B cell (primary cell): ENCODE measurements around the gene LHFPL6. TPM values are rescaled to one million over a fixed set of nuclear protein-coding genes. Genes with fewer than 3 reads are reported as not detected.

Experiments
- ATAC-seq: fragments of 200-7000 bp; cut with Tn5 transposase; one replicate; pipeline ENCODE4 v1.10.0; 2021; ENCODE audit warnings: low read depth, mild to moderate bottlenecking, moderate number of reproducible peaks, moderate library complexity
- CTCF ChIA-PET: fragments of 350-600 bp; sonication (Branson Sonifier 250); formaldehyde crosslinking; loops from one replicate; lab custom pipeline; 2021; ENCODE audit warnings: antibody characterized with exemption, inconsistent platforms; lab: Charles Lee
- POLR2A ChIA-PET: fragments of 350-600 bp; sonication (Branson Sonifier 250); formaldehyde crosslinking; loops from one replicate; lab custom pipeline; 2021; ENCODE audit warnings: antibody characterized with exemption; lab: Charles Lee
- DNase-seq: peaks from one replicate; pipeline ENCODE4 v3.0.0; 2013
- H2AFZ ChIP-seq: 2 replicates; pipeline ENCODE4 v1.6.1; 2012; ENCODE audit warnings: mild to moderate bottlenecking, low read depth, low read length; ENCODE audit not compliant: insufficient read depth, poor library complexity, severe bottlenecking
- H3K27ac ChIP-seq, 2 donors: 1 replicate in 1 of 2; 2 replicates in 1 of 2; pipeline ENCODE4 v1.5.1; 2012 to 2013; ENCODE audit warnings: low read length in 2 of 2, mild to moderate bottlenecking in 2 of 2, moderate library complexity in 1 of 2
- H3K27me3 ChIP-seq, 4 experiments: fragments of 200-600 bp in 1 of 4; sonication (generic) in 1 of 4; replicated peaks in 1 of 4; 1 replicate in 2 of 4; 2 replicates in 2 of 4; pipeline versions ENCODE4 v1.6.1 to v1.7.0; 2013 to 2016; ENCODE audit warnings: low read length in 3 of 4, mild to moderate bottlenecking in 2 of 4, mixed read lengths in 1 of 4, moderate library complexity in 1 of 4; ENCODE audit not compliant: insufficient read depth in 4 of 4, control insufficient read depth in 3 of 4; ENCODE audit errors: control extremely low read depth in 1 of 4
- H3K36me3 ChIP-seq, 2 experiments: replicated peaks in 1 of 2; 1 replicate in 1 of 2; 2 replicates in 1 of 2; pipeline versions ENCODE4 v1.6.1 to v1.7.1; 2013; ENCODE audit warnings: low read length in 1 of 2; ENCODE audit not compliant: insufficient read depth in 2 of 2, control insufficient read depth in 1 of 2; ENCODE audit errors: control extremely low read depth in 1 of 2, extremely low read depth in 1 of 2
- H3K4me1 ChIP-seq, 2 donors: fragments of 200-600 bp in 1 of 2; sonication (generic) in 1 of 2; 1 replicate in 1 of 2; 2 replicates in 1 of 2; pipeline versions ENCODE4 v1.5.1 to v1.6.1; 2013 to 2017; ENCODE audit warnings: low read length in 2 of 2; ENCODE audit not compliant: control insufficient read depth in 2 of 2, insufficient read depth in 2 of 2
- H3K4me2 ChIP-seq: replicated peaks from 2 replicates; pipeline ENCODE3; 2012; ENCODE audit warnings: mild to moderate bottlenecking, low read depth, low read length; ENCODE audit not compliant: poor library complexity, severe bottlenecking
- H3K4me3 ChIP-seq, 5 experiments: fragments of 200-600 bp in 1 of 5; sonication (generic) in 1 of 5; 1 replicate in 3 of 5; 2 replicates in 2 of 5; pipeline versions ENCODE4 v1.5.1 to v1.7.0; 2011 to 2016; ENCODE audit warnings: low read length in 4 of 5, mild to moderate bottlenecking in 4 of 5, low read depth in 2 of 5, control low read depth in 1 of 5, moderate library complexity in 1 of 5; ENCODE audit not compliant: insufficient read depth in 1 of 5; ENCODE audit errors: control extremely low read depth in 1 of 5, extremely low read depth in 1 of 5
- H3K79me2 ChIP-seq: fragments of 200-600 bp; sonication (generic); one replicate; pipeline ENCODE4 v1.6.0; 2016; ENCODE audit warnings: low read length; ENCODE audit not compliant: control insufficient read depth, insufficient read depth
- H3K9ac ChIP-seq: fragments of 200-600 bp; sonication (generic); 2 replicates; pipeline ENCODE4 v1.6.1; 2017; ENCODE audit warnings: mild to moderate bottlenecking, low read length, moderate library complexity
- H3K9me3 ChIP-seq, 3 donors: one replicate each; pipeline versions ENCODE4 v1.6.1 to v1.7.1; 2013; ENCODE audit warnings: low read length in 2 of 3; ENCODE audit not compliant: control insufficient read depth in 2 of 3, insufficient read depth in 1 of 3; ENCODE audit errors: control extremely low read depth in 1 of 3
- H4K20me1 ChIP-seq: 2 replicates; pipeline ENCODE4 v1.6.0; 2012; ENCODE audit warnings: mild to moderate bottlenecking, low read length; ENCODE audit not compliant: insufficient read depth, control insufficient read depth, poor library complexity, severe bottlenecking
- H3K27ac Mint-ChIP-seq: one replicate; pipeline ENCODE4 v1.8.0; 2021; ENCODE audit warnings: mixed read lengths
- H3K27me3 Mint-ChIP-seq: one replicate; pipeline ENCODE4 v1.8.0; 2021; ENCODE audit warnings: mixed read lengths
- H3K4me1 Mint-ChIP-seq: one replicate; pipeline ENCODE4 v1.8.0; 2021; ENCODE audit warnings: mixed read lengths
- H3K4me3 Mint-ChIP-seq: one replicate; pipeline ENCODE4 v1.8.0; 2021; ENCODE audit warnings: mixed read lengths
- H3K9me3 Mint-ChIP-seq: one replicate; pipeline ENCODE4 v1.8.0; 2022; ENCODE audit warnings: mixed read lengths; ENCODE audit not compliant: insufficient read depth
- CTCF ChIP-seq: fragments of 200-600 bp; IDR thresholded peaks from one replicate; pipeline ENCODE4 v1.8.0; 2022; ENCODE audit warnings: antibody characterized with exemption, mild to moderate bottlenecking
- EZH2 ChIP-seq: IDR thresholded peaks from 2 replicates; pipeline ENCODE4 v1.6.1; 2012; ENCODE audit warnings: borderline replicate concordance, low read depth, mild to moderate bottlenecking, moderate library complexity, low read length; ENCODE audit not compliant: insufficient read depth, poor library complexity, severe bottlenecking
- WGBS: methylation state at CpG from one replicate; pipeline ENCODE4 v1.1.5; 2013; ENCODE audit warnings: missing lambda C conversion rate; ENCODE audit not compliant: insufficient coverage; 5-methylcytosine and 5-hydroxymethylcytosine counted together
- intact Hi-C: fragments of 100-400 bp; cut with micrococcal nuclease; formaldehyde crosslinking; loops from one replicate; pipeline ENCODE4 v1.10.0; 2022
- polyA plus RNA-seq: library from polyadenylated mRNA; depleted of rRNA; stranded (reverse); fragments of >200 nt; gene quantifications from 2 replicates; pipeline ENCODE4 v1.2.3, GENCODE V29; 2012
- total RNA-seq, 2 donors: library from RNA; stranded (reverse); fragments of 120-200 nt in 1 of 2; gene quantifications; 1 replicate in 1 of 2; 2 replicates in 1 of 2; pipeline versions ENCODE4 v1.2.3 to v1.2.4, GENCODE V29; 2013 to 2022

LHFPL6 gene
- total and polyA plus RNA-seq, 2 donors (not counting 1 experiment from before 2014, with no cell fraction given): 0.01 TPM; not detected in 1

DNA sequence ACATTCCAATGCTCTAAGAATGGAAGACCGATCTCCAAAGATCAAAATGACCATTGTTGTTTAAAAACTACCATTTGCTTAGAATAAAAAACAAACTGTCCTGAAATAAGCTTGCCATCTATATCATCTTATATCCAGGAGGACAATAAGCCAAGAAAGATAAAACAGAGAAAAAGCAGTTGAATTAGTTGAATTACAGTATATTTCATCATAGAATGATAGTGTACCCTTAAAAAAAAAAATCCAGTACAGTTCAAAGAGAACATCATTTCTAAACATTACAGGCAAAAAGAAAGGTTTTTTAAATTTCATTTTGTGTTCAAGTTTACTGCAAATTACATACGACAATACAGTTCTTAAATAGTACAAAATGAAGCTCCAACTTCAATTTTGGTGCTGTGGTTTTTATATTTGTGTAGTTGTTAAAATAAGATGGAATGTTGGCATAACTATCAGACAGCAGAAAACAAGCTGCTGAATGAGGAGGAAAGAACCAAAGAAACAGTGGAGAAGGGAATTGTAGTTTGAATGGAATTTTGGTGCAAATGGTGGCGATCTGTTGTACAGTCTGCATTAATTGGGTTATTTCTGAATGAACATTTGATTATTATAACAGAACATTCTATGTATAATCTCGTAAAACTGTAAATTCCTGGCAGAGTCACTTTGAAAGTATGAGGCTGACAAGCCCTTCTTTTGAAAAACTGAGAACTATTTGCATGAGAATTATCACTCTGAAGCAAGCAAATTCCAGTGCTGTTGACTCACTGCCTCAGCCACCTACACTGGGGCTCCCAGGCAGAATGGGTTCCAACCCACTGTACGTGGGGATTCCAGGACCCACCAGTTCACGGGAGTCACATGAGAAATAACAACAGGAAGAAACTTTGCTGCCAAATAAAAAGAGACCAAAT lies 37.7 kb downstream of the LHFPL6 start:
- CTCF ChIA-PET: no interaction called here
- no peaks in the 10 kb centered on the region for H3K79me2 ChIP-seq
- H3K9me3 ChIP-seq: no peaks in the 10 kb centered on the region
- H3K4me2 ChIP-seq: no peak overlapping the region
- no peak for TF ChIP-seq CTCF
- no peak for TF ChIP-seq EZH2
- H3K9ac ChIP-seq: no peak overlapping the region
- H3K9me3 Mint-ChIP-seq: no peaks in the 10 kb centered on the region
- intact Hi-C loops: no loop called here
- ATAC-seq (no peak), DNase-seq (no peak)
- H3K27ac ChIP-seq: no peak overlapping the region
- H3K4me3 ChIP-seq: no peak overlapping the region
- H2AFZ ChIP-seq: no peak overlapping the region
- H4K20me1 ChIP-seq: no peaks in the 10 kb centered on the region
- 88% methylated on average over 1 of the region's 6 CpGs for WGBS
- no peaks in the 10 kb centered on the region for H3K27me3 Mint-ChIP-seq
- H3K27me3 ChIP-seq: no peaks in the 10 kb centered on the region
- no peaks in the 10 kb centered on the region for H3K36me3 ChIP-seq
- POLR2A ChIA-PET: no interaction called here
- H3K27ac Mint-ChIP-seq: no peak overlapping the region
- no peaks in the 10 kb centered on the region for H3K4me1 ChIP-seq
- no peak overlapping the region for H3K4me3 Mint-ChIP-seq
- no peaks in the 10 kb centered on the region for H3K4me1 Mint-ChIP-seq

DNA sequence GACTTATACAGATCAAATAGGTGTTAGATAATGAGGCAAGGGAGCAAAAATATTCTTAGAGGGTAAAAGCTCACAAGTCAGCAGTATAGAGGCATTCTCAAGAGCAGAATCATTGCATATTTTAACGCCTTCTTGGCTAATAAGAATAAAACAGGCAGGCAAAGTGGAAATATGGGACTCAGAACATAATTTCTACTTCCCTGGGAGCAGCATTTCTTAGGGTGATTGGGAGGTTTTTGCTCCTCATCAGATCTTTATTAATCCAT lies 39.6 kb downstream of the LHFPL6 start:
- no peak overlapping the region for H3K4me3 Mint-ChIP-seq
- ChIA-PET CTCF (no interaction called here), POLR2A (no interaction called here)
- no peaks in the 10 kb centered on the region for H3K79me2 ChIP-seq
- H3K27me3 ChIP-seq: no peaks in the 10 kb centered on the region
- no peak overlapping the region for H3K9ac ChIP-seq
- no peaks in the 10 kb centered on the region for H3K4me1 ChIP-seq
- H3K36me3 ChIP-seq: no peaks in the 10 kb centered on the region
- no peak overlapping the region for H3K27ac Mint-ChIP-seq
- H3K27ac ChIP-seq: no peak overlapping the region
- no peak overlapping the region for H2AFZ ChIP-seq
- DNase-seq (no peak), ATAC-seq (no peak)
- H3K4me1 Mint-ChIP-seq: no peaks in the 10 kb centered on the region
- no peaks in the 10 kb centered on the region for H4K20me1 ChIP-seq
- H3K27me3 Mint-ChIP-seq: no peaks in the 10 kb centered on the region
- no peak overlapping the region for H3K4me2 ChIP-seq
- H3K9me3 Mint-ChIP-seq: no peaks in the 10 kb centered on the region
- no peak for TF ChIP-seq EZH2
- TF ChIP-seq CTCF: no peak
- no peaks in the 10 kb centered on the region for H3K9me3 ChIP-seq
- no peak overlapping the region for H3K4me3 ChIP-seq
- no CpG with 5 or more reads among the region's 1 CpG for WGBS
- intact Hi-C loops: no loop called here
